HG02973 (cell line): ENCODE measurements around the gene VSIG8.

ENCODE experiments used
- ATAC-seq: cut with Tn5 transposase; IDR thresholded peaks from one replicate; pipeline ENCODE4 v1.9.1; 2021; ENCODE audit warnings: moderate library complexity; ENCODE audit not compliant: unreplicated experiment

The VSIG8 gene

GRCh38 chr1:159884296-159884695, 21.8 kb upstream of the VSIG8 start:
- no peak for ATAC-seq

DNA sequence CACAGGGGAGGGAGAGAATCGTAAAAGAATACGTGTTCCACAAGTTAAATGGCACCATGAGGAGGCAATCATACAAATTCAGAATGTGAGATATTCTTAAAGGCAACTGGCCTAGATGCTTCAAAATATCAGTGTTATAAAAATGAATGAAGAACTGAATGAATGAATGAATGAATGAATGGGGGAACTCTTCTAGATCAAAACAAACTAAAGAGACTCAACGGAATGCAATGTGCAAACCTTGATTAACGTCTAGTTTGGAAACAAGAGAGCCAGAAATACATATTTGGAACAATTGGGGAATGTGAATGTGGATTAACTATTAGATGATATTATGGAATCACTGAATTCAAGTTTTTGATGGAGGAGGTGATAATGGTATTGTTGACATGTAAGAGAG, 20.7 kb upstream of the VSIG8 start:
- no peak for ATAC-seq

- no peak for ATAC-seq
Measured at GRCh38 chr1:159882527-159882862, 20.0 kb upstream of the VSIG8 start.

- no peak for ATAC-seq
Measured at GRCh38 chr1:159881622-159882526, 19.4 kb upstream of the VSIG8 start.

DNA sequence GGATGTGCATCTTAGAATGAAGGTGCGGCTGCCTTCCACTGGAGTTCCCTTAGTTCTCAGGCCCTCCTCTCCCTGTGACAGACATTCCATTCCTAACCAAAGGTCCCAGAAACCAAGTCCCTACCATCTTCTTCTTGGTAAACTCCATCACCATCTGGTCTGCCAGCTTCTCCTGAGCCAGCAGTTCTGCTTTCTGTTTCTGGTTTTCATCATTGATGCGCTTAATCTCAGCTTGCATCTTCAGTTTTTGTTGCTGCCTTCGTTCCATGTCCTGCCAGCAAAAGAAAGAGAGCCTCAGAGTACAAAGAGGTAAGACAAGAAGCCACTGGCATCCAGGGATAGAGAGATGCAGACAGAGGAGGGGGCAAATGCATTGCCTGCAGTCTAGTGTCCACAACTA, 18.0 kb upstream of the VSIG8 start:
- ATAC-seq: no peak

DNA sequence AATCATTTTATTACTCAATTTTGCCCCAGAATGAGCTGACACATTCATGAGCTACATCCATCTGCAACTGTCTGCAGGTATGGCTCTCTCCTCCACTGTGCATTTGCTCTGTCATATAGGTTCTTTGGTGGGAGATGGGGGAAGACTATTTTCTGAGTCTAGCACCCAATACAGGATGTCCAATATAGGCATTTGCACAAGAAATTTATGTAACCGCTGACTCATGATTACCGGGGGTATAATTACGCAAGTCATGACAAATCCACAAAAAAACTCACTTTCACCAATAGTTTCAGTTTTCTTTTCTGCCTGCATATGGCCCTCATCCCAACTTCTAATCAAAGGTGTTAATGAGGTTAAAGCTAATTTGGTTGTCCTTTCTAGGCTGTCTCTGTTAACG, 17.5 kb upstream of the VSIG8 start:
- no peak for ATAC-seq

DNA sequence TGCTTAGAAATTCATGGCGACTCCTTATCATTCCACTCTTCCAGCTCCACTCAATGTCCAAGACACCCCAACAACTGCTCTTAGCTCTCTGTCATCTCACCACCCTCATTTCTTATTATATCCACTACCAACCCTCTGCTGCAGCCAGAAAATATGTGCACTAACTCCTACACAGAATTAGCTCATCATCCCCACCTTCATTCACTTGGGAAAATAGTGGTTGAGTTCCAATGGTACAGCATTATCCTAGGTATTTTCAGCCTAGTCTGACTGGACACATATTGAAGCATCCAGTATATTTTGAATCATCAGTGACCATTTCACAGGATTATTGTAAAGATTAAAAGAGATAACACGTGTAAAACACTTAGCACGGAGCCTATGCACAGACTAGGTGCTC, 16.7 kb upstream of the VSIG8 start:
- no peak for ATAC-seq

- no peak for ATAC-seq
Measured at GRCh38 chr1:159877695-159878444, 15.4 kb upstream of the VSIG8 start.

DNA sequence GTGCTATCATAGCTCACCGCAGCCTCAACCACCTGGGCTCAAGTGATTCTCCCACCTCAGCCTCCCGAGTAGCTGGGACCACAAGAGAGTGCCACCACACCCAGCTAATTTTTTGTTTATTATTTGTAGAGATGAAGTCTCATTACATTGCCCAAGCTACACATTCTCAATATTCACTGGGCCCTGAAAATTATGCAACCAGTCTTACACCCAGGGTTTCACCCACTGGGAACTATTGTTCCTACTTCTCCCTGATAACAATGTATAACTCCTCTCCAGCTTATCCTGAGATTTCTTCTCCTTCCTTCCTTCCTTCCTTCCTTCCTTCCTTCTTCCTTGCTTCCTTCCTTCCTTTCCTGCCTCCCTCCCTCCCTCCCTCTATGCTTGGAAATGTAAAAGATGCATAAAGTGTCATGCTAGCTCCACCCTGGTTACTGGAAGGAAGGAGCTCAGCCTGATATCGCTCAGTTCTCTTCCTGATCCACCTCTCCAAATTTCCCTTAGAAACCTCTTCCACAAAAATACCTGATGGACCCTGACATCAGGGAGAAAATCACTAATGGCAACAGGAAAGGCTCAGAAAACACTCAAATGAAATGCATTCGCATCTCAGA, 11.2 kb upstream of the VSIG8 start:
- ATAC-seq: no peak

DNA sequence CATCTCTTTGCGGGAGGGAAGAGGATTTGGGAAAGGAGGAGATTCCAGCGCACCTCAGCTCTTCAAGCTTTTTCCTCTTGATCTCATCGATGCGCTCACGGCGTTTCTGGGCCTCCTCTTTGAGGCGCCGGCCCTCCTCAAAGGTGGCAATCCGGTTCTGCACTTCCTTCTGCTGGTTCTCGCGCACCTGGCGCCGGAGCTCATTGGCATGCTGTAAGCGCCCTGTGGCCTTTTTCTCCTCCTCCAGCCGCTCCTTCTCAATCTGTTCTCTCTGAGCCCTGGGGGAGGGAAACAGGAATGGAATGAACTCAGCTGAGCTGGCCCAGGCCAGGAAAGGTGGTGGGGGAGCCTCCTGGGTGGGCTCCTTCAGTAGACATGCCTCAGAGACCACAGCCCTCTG, 10.4 kb upstream of the VSIG8 start:
- no peak for ATAC-seq

- ATAC-seq: no peak
Measured at GRCh38 chr1:159870704-159871103, 8.2 kb upstream of the VSIG8 start.

GRCh38 chr1:159869607-159870006, 7.2 kb upstream of the VSIG8 start:
- no peak for ATAC-seq

- ATAC-seq: no peak
Measured at GRCh38 chr1:159869173-159869572, 6.7 kb upstream of the VSIG8 start.

DNA sequence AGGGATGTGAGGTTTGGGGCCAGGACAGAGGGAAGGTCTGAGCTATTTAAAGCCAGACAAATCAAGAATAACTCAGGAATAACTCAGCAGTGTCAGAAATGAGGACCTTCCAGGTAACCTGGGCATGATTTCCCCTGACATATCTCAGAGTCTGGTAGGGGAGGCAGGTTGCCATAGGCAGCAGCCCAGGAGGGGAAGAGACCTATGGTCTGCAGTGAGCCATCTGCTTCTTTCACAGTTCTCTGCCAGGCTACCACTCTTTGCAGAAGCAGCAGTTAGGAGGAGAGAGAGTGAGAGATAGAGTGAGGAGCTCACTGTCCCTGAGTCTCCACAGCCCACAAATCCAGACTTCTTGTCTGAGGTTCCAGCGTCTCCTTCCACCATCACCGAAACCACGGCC, 6.3 kb upstream of the VSIG8 start:
- no peak for ATAC-seq

GRCh38 chr1:159867664-159868026, 5.2 kb upstream of the VSIG8 start:
- no peak for ATAC-seq

GRCh38 chr1:159866905-159867663, 4.6 kb upstream of the VSIG8 start:
- ATAC-seq: no peak

DNA sequence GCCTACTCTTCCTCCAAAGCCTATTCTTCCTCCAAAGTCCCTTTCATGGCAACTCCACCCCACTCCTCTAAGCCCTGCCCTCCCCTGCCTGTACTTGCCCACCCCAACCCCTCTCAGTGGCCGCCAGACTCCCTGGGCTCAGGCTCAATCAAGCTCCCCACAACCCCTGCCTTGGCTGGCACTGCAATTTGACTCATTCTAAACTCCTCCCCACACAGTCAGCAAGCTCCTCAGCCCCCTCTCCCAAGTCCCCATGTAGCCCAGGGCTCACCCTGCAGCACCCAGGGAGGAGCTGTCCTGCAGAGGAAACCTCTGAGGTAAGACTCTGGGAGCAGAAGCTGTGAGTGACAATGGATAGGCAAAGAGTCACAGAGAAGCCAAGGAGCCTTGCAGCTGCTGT, 3.6 kb upstream of the VSIG8 start:
- no peak for ATAC-seq

DNA sequence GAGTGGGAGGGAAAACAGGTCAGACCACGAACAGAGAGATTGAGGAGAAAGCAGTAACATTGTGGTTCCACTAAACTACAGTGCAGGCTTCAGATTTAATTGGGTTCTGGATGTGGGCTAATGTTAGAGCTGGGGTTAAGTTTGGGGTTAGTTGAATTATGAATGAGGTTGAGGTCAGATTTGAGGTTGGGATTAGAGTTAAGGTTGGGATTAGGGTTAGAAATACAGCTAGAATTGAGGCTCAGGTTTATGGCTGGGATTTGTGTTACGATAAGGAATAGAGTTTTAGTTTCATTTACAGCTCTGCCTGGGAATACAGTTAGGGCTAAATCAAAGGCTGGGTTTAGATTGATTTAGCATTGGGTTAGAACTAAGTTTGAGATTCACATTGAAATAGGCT, 1.8 kb upstream of the VSIG8 start:
- ATAC-seq: no peak

- no peak for ATAC-seq
Measured at GRCh38 chr1:159862031-159862430, 426 bp downstream of the VSIG8 start.

- no peak for ATAC-seq
Measured at GRCh38 chr1:159861218-159861617, 1.2 kb downstream of the VSIG8 start.

DNA sequence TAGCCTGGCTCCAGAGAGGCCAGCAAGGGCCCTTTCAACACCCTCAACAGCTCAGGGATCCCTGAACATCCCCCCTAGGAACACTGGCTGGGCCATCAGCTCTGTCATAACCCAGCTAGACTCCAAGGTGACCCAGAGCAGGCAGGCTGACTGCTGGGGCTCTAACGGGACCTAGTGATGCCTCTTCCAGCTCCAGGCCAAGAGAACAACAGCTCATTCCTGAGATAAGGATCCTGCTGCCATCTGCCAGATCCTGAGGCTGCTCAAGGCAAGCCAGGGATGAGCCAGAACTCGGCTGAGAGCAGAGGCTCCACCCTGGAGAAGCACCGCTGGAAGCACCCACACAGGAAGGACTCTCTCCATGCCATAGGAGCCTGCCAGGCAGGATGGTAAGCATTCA, 2.0 kb downstream of the VSIG8 start:
- ATAC-seq: no peak
